ENCODE results near the gene PAFAH2. TPM values are rescaled to one million over a fixed set of nuclear protein-coding genes. Genes with fewer than 3 reads are reported as not detected.

Gene PAFAH2
- total and polyA plus RNA-seq, 2 of the 13 experiments (the other 11 are each of a cell fraction or from before 2014, with no cell fraction given) = 6.9 to 9.4 TPM

DNA sequence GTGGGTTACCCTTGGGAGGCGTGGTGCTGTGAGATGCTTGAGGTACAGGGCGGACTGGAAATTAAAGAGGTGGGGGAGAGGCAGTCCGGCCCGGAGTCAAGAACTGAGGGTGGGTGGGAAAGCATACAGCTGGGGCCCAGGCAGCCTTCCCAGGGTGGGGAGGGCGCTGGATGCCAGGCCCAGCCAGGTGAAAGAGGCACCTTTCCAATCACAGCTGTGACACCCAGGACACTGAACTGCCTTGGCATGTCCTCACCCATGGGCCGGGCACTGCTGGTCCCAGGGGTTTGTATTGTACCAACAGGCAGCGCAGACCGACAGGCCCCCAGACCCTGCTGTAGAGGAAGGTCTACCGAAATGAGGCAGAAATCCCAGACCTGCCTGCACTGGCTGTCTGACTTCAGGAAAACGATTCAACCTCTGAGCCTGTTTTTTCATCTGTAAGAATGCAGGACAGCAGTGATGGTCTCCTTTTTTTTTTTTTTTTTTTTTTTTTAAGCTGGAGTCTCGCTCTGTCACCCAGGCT lies 39.0 kb upstream of the PAFAH2 start (continued):
- no peak for TF ChIP-seq ZNF10 (CRISPR knock-in tag; IDR thresholded peaks at IDR 0.05; ENCODE audit: borderline replicate concordance, low read depth)
- TF ChIP-seq, protein P1, sequence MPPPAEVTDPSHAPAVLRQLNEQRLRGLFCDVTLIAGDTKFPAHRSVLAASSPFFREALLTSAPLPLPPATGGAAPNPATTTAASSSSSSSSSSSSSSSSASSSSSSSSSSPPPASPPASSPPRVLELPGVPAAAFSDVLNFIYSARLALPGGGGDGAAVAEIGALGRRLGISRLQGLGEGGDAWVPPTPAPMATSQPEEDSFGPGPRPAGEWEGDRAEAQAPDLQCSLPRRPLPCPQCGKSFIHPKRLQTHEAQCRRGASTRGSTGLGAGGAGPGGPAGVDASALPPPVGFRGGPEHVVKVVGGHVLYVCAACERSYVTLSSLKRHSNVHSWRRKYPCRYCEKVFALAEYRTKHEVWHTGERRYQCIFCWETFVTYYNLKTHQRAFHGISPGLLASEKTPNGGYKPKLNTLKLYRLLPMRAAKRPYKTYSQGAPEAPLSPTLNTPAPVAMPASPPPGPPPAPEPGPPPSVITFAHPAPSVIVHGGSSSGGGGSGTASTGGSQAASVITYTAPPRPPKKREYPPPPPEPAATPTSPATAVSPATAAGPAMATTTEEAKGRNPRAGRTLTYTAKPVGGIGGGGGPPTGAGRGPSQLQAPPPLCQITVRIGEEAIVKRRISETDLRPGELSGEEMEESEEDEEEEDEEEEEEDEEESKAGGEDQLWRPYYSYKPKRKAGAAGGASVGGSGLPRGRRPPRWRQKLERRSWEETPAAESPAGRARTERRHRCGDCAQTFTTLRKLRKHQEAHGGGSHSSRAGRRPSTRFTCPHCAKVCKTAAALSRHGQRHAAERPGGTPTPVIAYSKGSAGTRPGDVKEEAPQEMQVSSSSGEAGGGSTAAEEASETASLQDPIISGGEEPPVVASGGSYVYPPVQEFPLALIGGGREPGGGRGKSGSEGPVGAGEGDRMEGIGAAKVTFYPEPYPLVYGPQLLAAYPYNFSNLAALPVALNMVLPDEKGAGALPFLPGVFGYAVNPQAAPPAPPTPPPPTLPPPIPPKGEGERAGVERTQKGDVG (CRISPR knock-in tag; IDR thresholded peaks at IDR 0.05; ENCODE audit: borderline replicate concordance) = no peak
- TF ChIP-seq, protein P2, sequence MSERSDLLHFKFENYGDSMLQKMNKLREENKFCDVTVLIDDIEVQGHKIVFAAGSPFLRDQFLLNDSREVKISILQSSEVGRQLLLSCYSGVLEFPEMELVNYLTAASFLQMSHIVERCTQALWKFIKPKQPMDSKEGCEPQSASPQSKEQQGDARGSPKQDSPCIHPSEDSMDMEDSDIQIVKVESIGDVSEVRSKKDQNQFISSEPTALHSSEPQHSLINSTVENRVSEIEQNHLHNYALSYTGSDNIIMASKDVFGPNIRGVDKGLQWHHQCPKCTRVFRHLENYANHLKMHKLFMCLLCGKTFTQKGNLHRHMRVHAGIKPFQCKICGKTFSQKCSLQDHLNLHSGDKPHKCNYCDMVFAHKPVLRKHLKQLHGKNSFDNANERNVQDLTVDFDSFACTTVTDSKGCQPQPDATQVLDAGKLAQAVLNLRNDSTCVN (CRISPR knock-in tag; IDR thresholded peaks at IDR 0.05; ENCODE audit: borderline replicate concordance) = no peak

DNA sequence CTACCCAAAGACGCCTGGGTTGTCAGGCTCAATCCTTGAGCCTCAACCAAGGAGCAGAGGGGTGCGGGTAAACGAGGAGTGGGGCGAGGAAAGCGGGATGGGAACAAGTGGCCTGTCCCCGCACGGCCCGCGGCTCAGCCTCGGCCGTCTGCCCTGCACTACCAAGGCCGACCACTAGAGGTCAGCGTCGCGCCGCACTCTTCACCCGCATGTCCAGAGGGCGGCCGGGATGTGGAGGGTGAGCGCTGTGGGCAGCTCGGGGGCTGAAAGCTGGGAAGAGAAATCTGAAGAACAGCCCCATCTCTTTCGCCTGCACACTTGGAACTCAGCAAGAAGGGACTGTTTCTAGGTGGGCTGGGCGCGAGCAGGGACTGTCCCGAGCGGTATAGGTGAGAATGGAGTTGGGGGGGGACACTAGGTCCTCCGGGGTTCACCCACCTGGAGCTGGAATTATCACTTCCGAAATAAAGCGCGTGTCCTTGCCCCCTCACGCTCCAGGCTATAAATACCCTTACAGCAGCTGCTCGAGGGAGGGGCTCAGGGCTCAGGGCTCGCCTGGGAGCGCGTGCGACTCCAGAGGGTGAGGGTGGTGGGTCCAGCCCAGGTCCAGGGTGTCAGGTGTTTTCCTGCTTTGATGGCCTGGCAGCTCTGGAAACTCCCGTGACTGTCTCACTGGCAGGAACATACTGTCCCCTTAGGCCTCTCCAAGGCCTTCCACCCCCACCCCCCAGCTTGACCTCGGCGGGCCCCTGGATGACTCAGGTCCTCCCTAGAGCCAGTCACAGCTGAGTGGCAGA lies 38.3 kb upstream of the PAFAH2 start:
- WGBS (ENCODE audit: low lambda C conversion rate) = 5% methylated on average over 19 of the region's 39 CpGs
- Histone ChIP-seq H3K27me3 (ENCODE audit: control insufficient read depth in 1 of 2, insufficient read depth in 2 of 2, low read length in 2 of 2) (peaks cover 0 to 50% of the 10 kb centered on the region in 2 experiments; a peak in 4 of 5 replicates), H3K4me3 (replicated peaks in 1 of 3; ENCODE audit: insufficient read depth in 1 of 3, low read depth in 2 of 3, low read length in 3 of 3) (peak overlapping the region; percentile 61 to 93 (median 73)), H3K4me1 (ENCODE audit: insufficient read depth, low read length) (peaks cover 36% of the 10 kb centered on the region), H3K4me2 (ENCODE audit: low read depth, low read length) (peak overlapping the region; percentile 96), H3K9me3 (ENCODE audit: low read length) (no peaks in the 10 kb centered on the region), H3K27ac (ENCODE audit: extremely low read length, insufficient read depth, low read length) (peak overlapping the region; percentile 39), H3K9ac (ENCODE audit: insufficient read depth, low read depth, low read length) (peak overlapping the region; percentile 67), H3K79me2 (ENCODE audit: insufficient read depth, low read length) (no peaks in the 10 kb centered on the region), H2AFZ (ENCODE audit: low read length) (peak overlapping the region; percentile 56), H4K20me1 (ENCODE audit: insufficient read depth, low read length) (no peaks in the 10 kb centered on the region), H3K36me3 (replicated peaks in 1 of 2; ENCODE audit: control insufficient read depth in 1 of 2, insufficient read depth in 2 of 2, low read length in 2 of 2) (no peaks in the 10 kb centered on the region)
- ATAC-seq = peak; percentile 88
- DNase-seq (ENCODE audit: low spot score) = peak; percentile 47
- ChIA-PET POLR2A (interaction anchor here (0.8 to 2.7 kb wide), 3 partner anchors 12 to 109 kb away, joined by 3 to 8 read pairs (median 7); partner anchors contain the start of gene PAFAH2), CTCF (ENCODE audit: low intra/inter-chr PET ratio, low total read pairs) (interaction anchor here (1.1 to 2.8 kb wide), 2 partner anchors 109 to 141 kb away, joined by 5 to 11 read pairs; no protein-coding TSS in a partner anchor)
- no peak for FAIRE-seq
- in situ Hi-C loops (cut with HindIII; ENCODE audit: extremely low pct_ligation_motif_present, low pct_unique_long_range_greater_than_20kb) = no loop called here
- BruUV-seq (replicated peaks) = no TSS peak
- intact Hi-C loops (cut with micrococcal nuclease; ENCODE audit: unreplicated experiment) = loop anchor here (1.0 to 5.0 kb wide), 3 partner anchors 76 to 126 kb away; partner anchors contain the start of gene PDIK1L
- TF ChIP-seq, protein P3, sequence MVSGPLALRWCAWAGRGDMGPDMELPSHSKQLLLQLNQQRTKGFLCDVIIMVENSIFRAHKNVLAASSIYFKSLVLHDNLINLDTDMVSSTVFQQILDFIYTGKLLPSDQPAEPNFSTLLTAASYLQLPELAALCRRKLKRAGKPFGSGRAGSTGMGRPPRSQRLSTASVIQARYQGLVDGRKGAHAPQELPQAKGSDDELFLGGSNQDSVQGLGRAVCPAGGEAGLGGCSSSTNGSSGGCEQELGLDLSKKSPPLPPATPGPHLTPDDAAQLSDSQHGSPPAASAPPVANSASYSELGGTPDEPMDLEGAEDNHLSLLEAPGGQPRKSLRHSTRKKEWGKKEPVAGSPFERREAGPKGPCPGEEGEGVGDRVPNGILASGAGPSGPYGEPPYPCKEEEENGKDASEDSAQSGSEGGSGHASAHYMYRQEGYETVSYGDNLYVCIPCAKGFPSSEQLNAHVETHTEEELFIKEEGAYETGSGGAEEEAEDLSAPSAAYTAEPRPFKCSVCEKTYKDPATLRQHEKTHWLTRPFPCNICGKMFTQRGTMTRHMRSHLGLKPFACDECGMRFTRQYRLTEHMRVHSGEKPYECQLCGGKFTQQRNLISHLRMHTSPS (CRISPR knock-in tag; IDR thresholded peaks at IDR 0.05; ENCODE audit: low read depth) = peak; percentile 54; the same call in 1 of the 2 replicates
- TF ChIP-seq, protein P4, sequence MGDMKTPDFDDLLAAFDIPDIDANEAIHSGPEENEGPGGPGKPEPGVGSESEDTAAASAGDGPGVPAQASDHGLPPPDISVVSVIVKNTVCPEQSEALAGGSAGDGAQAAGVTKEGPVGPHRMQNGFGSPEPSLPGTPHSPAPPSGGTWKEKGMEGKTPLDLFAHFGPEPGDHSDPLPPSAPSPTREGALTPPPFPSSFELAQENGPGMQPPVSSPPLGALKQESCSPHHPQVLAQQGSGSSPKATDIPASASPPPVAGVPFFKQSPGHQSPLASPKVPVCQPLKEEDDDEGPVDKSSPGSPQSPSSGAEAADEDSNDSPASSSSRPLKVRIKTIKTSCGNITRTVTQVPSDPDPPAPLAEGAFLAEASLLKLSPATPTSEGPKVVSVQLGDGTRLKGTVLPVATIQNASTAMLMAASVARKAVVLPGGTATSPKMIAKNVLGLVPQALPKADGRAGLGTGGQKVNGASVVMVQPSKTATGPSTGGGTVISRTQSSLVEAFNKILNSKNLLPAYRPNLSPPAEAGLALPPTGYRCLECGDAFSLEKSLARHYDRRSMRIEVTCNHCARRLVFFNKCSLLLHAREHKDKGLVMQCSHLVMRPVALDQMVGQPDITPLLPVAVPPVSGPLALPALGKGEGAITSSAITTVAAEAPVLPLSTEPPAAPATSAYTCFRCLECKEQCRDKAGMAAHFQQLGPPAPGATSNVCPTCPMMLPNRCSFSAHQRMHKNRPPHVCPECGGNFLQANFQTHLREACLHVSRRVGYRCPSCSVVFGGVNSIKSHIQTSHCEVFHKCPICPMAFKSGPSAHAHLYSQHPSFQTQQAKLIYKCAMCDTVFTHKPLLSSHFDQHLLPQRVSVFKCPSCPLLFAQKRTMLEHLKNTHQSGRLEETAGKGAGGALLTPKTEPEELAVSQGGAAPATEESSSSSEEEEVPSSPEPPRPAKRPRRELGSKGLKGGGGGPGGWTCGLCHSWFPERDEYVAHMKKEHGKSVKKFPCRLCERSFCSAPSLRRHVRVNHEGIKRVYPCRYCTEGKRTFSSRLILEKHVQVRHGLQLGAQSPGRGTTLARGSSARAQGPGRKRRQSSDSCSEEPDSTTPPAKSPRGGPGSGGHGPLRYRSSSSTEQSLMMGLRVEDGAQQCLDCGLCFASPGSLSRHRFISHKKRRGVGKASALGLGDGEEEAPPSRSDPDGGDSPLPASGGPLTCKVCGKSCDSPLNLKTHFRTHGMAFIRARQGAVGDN (CRISPR knock-in tag; IDR thresholded peaks at IDR 0.05) = peak; percentile 63
- TF ChIP-seq CCDC6 (CRISPR knock-in tag; IDR thresholded peaks at IDR 0.05) (no peak), SMC3 (IDR thresholded peaks at IDR 0.05; ENCODE audit: low read length) (peak; percentile 13; the same call in 1 of the 2 replicates), RXRA (CRISPR knock-in tag; IDR thresholded peaks at IDR 0.05) (peak; percentile 20; the same call in 1 of the 2 replicates), HMG20B (CRISPR knock-in tag; conservative IDR thresholded peaks at IDR 0.05) (no peak)
